OCI-M2 (cell line): ENCODE data around the gene PDCD6IP.

Experiments
- DNase-seq: peaks from one replicate; lab custom pipeline; 2025; ENCODE audit not compliant: unreplicated experiment; lab: John Stamatoyannopoulos, UW

Gene PDCD6IP

GRCh38 chr3:33887478-33887877, 89.0 kb downstream of the PDCD6IP start:
- DNase-seq = no peak

- no peak for DNase-seq
Observed at GRCh38 chr3:33889394-33890039, 91.1 kb downstream of the PDCD6IP start.

GRCh38 chr3:33892655-33893054, 94.2 kb downstream of the PDCD6IP start:
- no peak for DNase-seq

GRCh38 chr3:33895658-33896057, 97.2 kb downstream of the PDCD6IP start:
- DNase-seq = no peak

GRCh38 chr3:33897306-33897705, 98.9 kb downstream of the PDCD6IP start:
- DNase-seq = no peak

- DNase-seq = no peak
Observed at GRCh38 chr3:33898901-33899300, 100.5 kb downstream of the PDCD6IP start.

GRCh38 chr3:33900440-33900808, 102.0 kb downstream of the PDCD6IP start:
- DNase-seq = no peak

- peak; percentile 94 for DNase-seq
Observed at GRCh38 chr3:33900809-33901505, 102.5 kb downstream of the PDCD6IP start.

GRCh38 chr3:33901862-33902563, 103.6 kb downstream of the PDCD6IP start:
- DNase-seq = no peak

- DNase-seq = no peak
Observed at GRCh38 chr3:33904730-33905129, 106.3 kb downstream of the PDCD6IP start.

- DNase-seq = no peak
Observed at GRCh38 chr3:33908250-33908851, 109.9 kb downstream of the PDCD6IP start.

GRCh38 chr3:33909547-33909946, 111.1 kb downstream of the PDCD6IP start:
- no peak for DNase-seq

- no peak for DNase-seq
Observed at GRCh38 chr3:33910031-33910430, 111.6 kb downstream of the PDCD6IP start.

- no peak for DNase-seq
Observed at GRCh38 chr3:33911525-33912322, 113.3 kb downstream of the PDCD6IP start.

GRCh38 chr3:33914212-33914611, 115.8 kb downstream of the PDCD6IP start:
- no peak for DNase-seq

GRCh38 chr3:33914731-33915379, 116.4 kb downstream of the PDCD6IP start:
- no peak for DNase-seq

GRCh38 chr3:33915796-33916546, 117.5 kb downstream of the PDCD6IP start:
- DNase-seq = no peak

GRCh38 chr3:33918126-33918756, 119.8 kb downstream of the PDCD6IP start:
- no peak for DNase-seq
